Epithelial cell of esophagus (primary cell): Measurements from ENCODE around the gene TARS3.

ENCODE experiments used
- DNase-seq: peaks from one replicate; pipeline ENCODE4 v3.0.0; 2010; ENCODE audit warnings: low read depth
- H3K4me3 ChIP-seq: 2 replicates; pipeline ENCODE4 v1.5.1; 2011; ENCODE audit warnings: mild to moderate bottlenecking, low read length, control low read depth
- CTCF ChIP-seq: IDR thresholded peaks from 2 replicates; pipeline ENCODE4 v1.5.1; 2011; ENCODE audit warnings: low read depth, mild to moderate bottlenecking, low read length, control low read depth, inconsistent platforms; ENCODE audit not compliant: insufficient read depth; ENCODE audit errors: missing control alignments

TARS3 gene

GRCh38 chr15:101604124-101604874 lies 120.0 kb downstream of the TARS3 start:
- TF ChIP-seq CTCF = no peak
- no peak for DNase-seq
- H3K4me3 ChIP-seq = no peak overlapping the region
